ENCODE data around the gene GNRH2. TPM values are rescaled to one million over a fixed set of nuclear protein-coding genes. Genes with fewer than 3 reads are reported as not detected.

The GNRH2 gene
- total RNA-seq, 4 donors from 2014 or later = 2.3 TPM; not detected in 3

- peak; percentile 83 to 86 for DNase-seq
- Histone ChIP-seq H3K4me1 (peaks cover 0 to 8% of the 10 kb centered on the region in 2 donors), H3K4me3 (peak within 1 kb of the TSS; percentile 76 to 80), H3K27ac (peak within 1 kb of the TSS; percentile 92 to 95), H3K27me3 (no peaks in the 10 kb centered on the region), H3K36me3 (no peaks in the 10 kb centered on the region), H3K9me3 (no peaks in the 10 kb centered on the region)
- TF ChIP-seq POLR2A (IDR thresholded peaks at IDR 0.05) (peak in 1 of 2 donors; percentile 77), CTCF (IDR thresholded peaks at IDR 0.05) (peak in 1 of 4 experiments; percentile 4)
- intact Hi-C loops (cut with DNase I; ENCODE audit: low total_unique reads) = no loop called here
These were observed 2.6 kb downstream of the GNRH2 start, which contains the start of gene MRPS26 for GRCh38 chr20:3045816-3046676. TSS of gene MRPS26 (plus strand) at chr20:3046052. CDS start at chr20:3046069, 17 bp downstream.

- H3K36me3 ChIP-seq = no peaks in the 10 kb centered on the region
- H3K27me3 ChIP-seq = no peaks in the 10 kb centered on the region
- peaks cover 0 to 8% of the 10 kb centered on the region in 2 donors for H3K4me1 ChIP-seq
- TF ChIP-seq POLR2A (IDR thresholded peaks at IDR 0.05) (no peak), CTCF (IDR thresholded peaks at IDR 0.05) (no peak)
- no peak for DNase-seq
- H3K27ac ChIP-seq = peak overlapping the region; percentile 92 to 95
- peak overlapping the region; percentile 76 to 80 for H3K4me3 ChIP-seq
- H3K9me3 ChIP-seq = no peaks in the 10 kb centered on the region
- intact Hi-C loops (cut with DNase I; ENCODE audit: low total_unique reads) = no loop called here
These were observed 3.4 kb downstream of the GNRH2 start for GRCh38 chr20:3046677-3047462.

- Histone ChIP-seq H3K36me3 (no peaks in the 10 kb centered on the region), H3K27ac (no peak overlapping the region), H3K9me3 (no peaks in the 10 kb centered on the region), H3K27me3 (no peaks in the 10 kb centered on the region), H3K4me1 (peaks cover 0 to 8% of the 10 kb centered on the region in 2 donors), H3K4me3 (no peak overlapping the region)
- DNase-seq = no peak
- TF ChIP-seq POLR2A (IDR thresholded peaks at IDR 0.05) (no peak), CTCF (IDR thresholded peaks at IDR 0.05) (no peak)
- intact Hi-C loops (cut with DNase I; ENCODE audit: low total_unique reads) = no loop called here
These were observed 4.3 kb downstream of the GNRH2 start for GRCh38 chr20:3047486-3048419.

GRCh38 chr20:3051385-3052019 lies 8.1 kb downstream of the GNRH2 start:
- H3K27ac ChIP-seq = no peak overlapping the region
- H3K9me3 ChIP-seq = no peaks in the 10 kb centered on the region
- H3K36me3 ChIP-seq = no peaks in the 10 kb centered on the region
- peaks cover 0 to 8% of the 10 kb centered on the region in 2 donors for H3K4me1 ChIP-seq
- intact Hi-C loops (cut with DNase I; ENCODE audit: low total_unique reads) = no loop called here
- H3K27me3 ChIP-seq = no peaks in the 10 kb centered on the region
- no peak for TF ChIP-seq POLR2A (IDR thresholded peaks at IDR 0.05)
- TF ChIP-seq CTCF (IDR thresholded peaks at IDR 0.05) = no peak
- H3K4me3 ChIP-seq = no peak overlapping the region
- DNase-seq = no peak
